ENCODE data around the gene RCOR1. TPM values are rescaled to one million over a fixed set of nuclear protein-coding genes. Genes with fewer than 3 reads are reported as not detected.
A peak's percentile ranks its signal among the peaks of the same experiment; 100 is the strongest.

Gene RCOR1
- polyA plus RNA-seq, 1 donor (not counting 4 experiments of a cell fraction or from before 2014, with no cell fraction given): 27.0 TPM

DNA sequence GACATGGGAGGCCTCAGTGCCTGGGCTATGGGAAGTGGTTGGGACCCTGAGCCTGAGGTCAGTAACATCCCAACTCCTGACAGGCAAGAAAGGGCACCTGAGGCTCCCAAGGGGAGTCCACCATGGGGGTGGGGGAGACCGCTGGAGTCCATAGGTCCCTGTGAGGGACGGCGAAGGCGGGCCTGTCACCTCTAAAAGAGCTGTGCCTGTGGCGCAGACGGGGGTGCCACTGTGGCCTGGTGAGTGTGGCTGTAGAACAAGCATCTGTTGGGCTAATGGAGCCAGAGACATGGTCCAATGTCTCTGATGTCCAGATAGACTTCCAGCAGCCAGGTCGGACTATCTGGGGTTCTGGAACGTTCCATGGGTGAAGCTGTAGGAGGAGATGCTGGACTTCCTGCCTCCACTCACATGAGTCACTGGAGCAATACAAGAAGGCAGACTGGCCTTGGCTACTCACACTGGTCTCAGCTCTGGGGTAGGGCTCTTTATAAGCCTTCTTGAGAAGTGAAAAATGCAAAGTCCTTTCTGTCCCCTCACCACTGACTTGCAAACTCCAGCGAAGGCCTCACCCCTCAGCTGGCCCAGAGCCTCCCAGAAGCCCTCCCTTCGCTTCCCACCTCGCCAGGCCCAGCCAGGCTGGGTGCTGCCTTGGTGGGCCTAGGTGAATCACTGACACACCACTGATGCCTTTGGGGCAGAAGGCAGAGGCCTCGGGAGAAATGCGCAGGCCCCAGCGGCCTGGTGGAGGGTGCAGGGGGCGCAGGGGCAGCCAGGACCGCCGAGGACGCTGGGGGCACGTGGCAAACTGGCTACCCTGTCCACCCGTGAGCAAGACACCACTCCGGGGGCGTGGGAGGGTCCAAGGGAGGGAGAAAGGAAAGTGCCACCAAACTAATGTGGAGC is 183.7 kb downstream of the RCOR1 start:
- Histone ChIP-seq H3K9me1 (ENCODE audit: control insufficient read depth, extremely low read depth, insufficient read depth, low read length) (peaks cover 2% of the 10 kb centered on the region), H4K20me1 (ENCODE audit: control insufficient read depth, extremely low read depth, insufficient read depth, low read length) (no peaks in the 10 kb centered on the region), H3K4me1 (ENCODE audit: control insufficient read depth, extremely low read depth, insufficient read depth, low read length) (peaks cover 21% of the 10 kb centered on the region), H3K27me3 (ENCODE audit: control insufficient read depth, extremely low read depth, insufficient read depth, low read length) (no peaks in the 10 kb centered on the region), H2AFZ (ENCODE audit: control insufficient read depth, low read length) (peak overlapping the region; percentile 85), H3K4me2 (ENCODE audit: control insufficient read depth, extremely low read depth, insufficient read depth, low read depth, low read length) (peak overlapping the region; percentile 16), H3K36me3 (ENCODE audit: control insufficient read depth in 2 of 2, extremely low read depth in 1 of 2, insufficient read depth in 2 of 2, low read length in 2 of 2) (no peaks in the 10 kb centered on the region), H3K79me2 (ENCODE audit: control insufficient read depth, insufficient read depth, low read length) (peaks cover 30% of the 10 kb centered on the region), H3K9me3 (ENCODE audit: control insufficient read depth, low read depth, low read length) (no peaks in the 10 kb centered on the region), H3K27ac (ENCODE audit: control insufficient read depth, insufficient read depth, low read length) (no peak overlapping the region), H3K9ac (ENCODE audit: control insufficient read depth, extremely low read depth, insufficient read depth, low read length) (no peak overlapping the region), H3K4me3 (ENCODE audit: control insufficient read depth in 2 of 3, extremely low read depth in 1 of 3, insufficient read depth in 2 of 3, low read depth in 1 of 3, low read length in 3 of 3) (no peak overlapping the region)
- dilution Hi-C loops (cut with MboI; ENCODE audit: extremely low pct_ligation_motif_present, low sequenced_read_pairs): no loop called here
- no peak for DNase-seq (ENCODE audit: low read depth, low spot score)
- TF ChIP-seq EZH2 (IDR thresholded peaks at IDR 0.05; ENCODE audit: low read length): no peak
- no peak for TF ChIP-seq CTCF (optimal IDR thresholded peaks at IDR 0.05 in 1 of 3, IDR thresholded peaks at IDR 0.05 in 1 of 3, conservative IDR thresholded peaks at IDR 0.05 in 1 of 3; ENCODE audit: extremely low read depth in 1 of 3, insufficient read depth in 2 of 3, low read length in 3 of 3)
- FAIRE-seq: no peak

- FAIRE-seq (no peak), DNase-seq (ENCODE audit: low read depth, low spot score) (no peak)
- no peaks in the 10 kb centered on the region for H4K20me1 ChIP-seq (ENCODE audit: control insufficient read depth, extremely low read depth, insufficient read depth, low read length)
- H3K9me3 ChIP-seq (ENCODE audit: control insufficient read depth, low read depth, low read length): no peaks in the 10 kb centered on the region
- peak within 1 kb of the TSS; percentile 43 to 95 (median 74) for H3K4me3 ChIP-seq (ENCODE audit: control insufficient read depth in 2 of 3, extremely low read depth in 1 of 3, insufficient read depth in 2 of 3, low read depth in 1 of 3, low read length in 3 of 3)
- H3K36me3 ChIP-seq (ENCODE audit: control insufficient read depth in 2 of 2, extremely low read depth in 1 of 2, insufficient read depth in 2 of 2, low read length in 2 of 2): no peaks in the 10 kb centered on the region
- dilution Hi-C loops (cut with MboI; ENCODE audit: extremely low pct_ligation_motif_present, low sequenced_read_pairs): no loop called here
- H3K27ac ChIP-seq (ENCODE audit: control insufficient read depth, insufficient read depth, low read length): peak within 1 kb of the TSS; percentile 87
- H3K4me2 ChIP-seq (ENCODE audit: control insufficient read depth, extremely low read depth, insufficient read depth, low read depth, low read length): peak within 1 kb of the TSS; percentile 96
- H2AFZ ChIP-seq (ENCODE audit: control insufficient read depth, low read length): peak within 1 kb of the TSS; percentile 85
- H3K9ac ChIP-seq (ENCODE audit: control insufficient read depth, extremely low read depth, insufficient read depth, low read length): peak within 1 kb of the TSS; percentile 81
- H3K79me2 ChIP-seq (ENCODE audit: control insufficient read depth, insufficient read depth, low read length): peaks cover 38% of the 10 kb centered on the region
- no peaks in the 10 kb centered on the region for H3K27me3 ChIP-seq (ENCODE audit: control insufficient read depth, extremely low read depth, insufficient read depth, low read length)
- TF ChIP-seq CTCF (optimal IDR thresholded peaks at IDR 0.05 in 1 of 3, IDR thresholded peaks at IDR 0.05 in 1 of 3, conservative IDR thresholded peaks at IDR 0.05 in 1 of 3; ENCODE audit: extremely low read depth in 1 of 3, insufficient read depth in 2 of 3, low read length in 3 of 3) (no peak), EZH2 (IDR thresholded peaks at IDR 0.05; ENCODE audit: low read length) (no peak)
- H3K4me1 ChIP-seq (ENCODE audit: control insufficient read depth, extremely low read depth, insufficient read depth, low read length): peaks cover 21% of the 10 kb centered on the region
- peaks cover 2% of the 10 kb centered on the region for H3K9me1 ChIP-seq (ENCODE audit: control insufficient read depth, extremely low read depth, insufficient read depth, low read length)
These were observed 184.6 kb downstream of the RCOR1 start, which contains the start of gene TRAF3 for GRCh38 chr14:102776761-102777710. TRAF3 (plus strand) TSS chr14:102777449; CDS start chr14:102870202, 92,753 bp downstream.

Data from keratinocyte (primary cell).